Myocyte (in vitro differentiated cells): ENCODE data around the gene RGS7. TPM values are rescaled to one million over a fixed set of nuclear protein-coding genes. Genes with fewer than 3 reads are reported as not detected.

Source experiments
- DNase-seq: peaks from one replicate; pipeline ENCODE4 v3.0.0-alpha.2; 2012; ENCODE audit warnings: low read depth
- polyA plus RNA-seq: library from polyadenylated mRNA; unstranded; fragments of >200 nt; gene quantifications from one replicate; pipeline ENCODE4 v1.2.1, GENCODE V29; 2012; ENCODE audit warnings: missing spikeins
- total RNA-seq: library from RNA; depleted of rRNA; stranded (reverse); fragments of >200 nt; gene quantifications from 2 replicates; pipeline ENCODE4 v1.2.3, GENCODE V29; 2014

RGS7 gene
- 0.10 TPM in 1 of 2 replicates, not detected in the other for total RNA-seq
- 0.48 TPM for polyA plus RNA-seq

DNA sequence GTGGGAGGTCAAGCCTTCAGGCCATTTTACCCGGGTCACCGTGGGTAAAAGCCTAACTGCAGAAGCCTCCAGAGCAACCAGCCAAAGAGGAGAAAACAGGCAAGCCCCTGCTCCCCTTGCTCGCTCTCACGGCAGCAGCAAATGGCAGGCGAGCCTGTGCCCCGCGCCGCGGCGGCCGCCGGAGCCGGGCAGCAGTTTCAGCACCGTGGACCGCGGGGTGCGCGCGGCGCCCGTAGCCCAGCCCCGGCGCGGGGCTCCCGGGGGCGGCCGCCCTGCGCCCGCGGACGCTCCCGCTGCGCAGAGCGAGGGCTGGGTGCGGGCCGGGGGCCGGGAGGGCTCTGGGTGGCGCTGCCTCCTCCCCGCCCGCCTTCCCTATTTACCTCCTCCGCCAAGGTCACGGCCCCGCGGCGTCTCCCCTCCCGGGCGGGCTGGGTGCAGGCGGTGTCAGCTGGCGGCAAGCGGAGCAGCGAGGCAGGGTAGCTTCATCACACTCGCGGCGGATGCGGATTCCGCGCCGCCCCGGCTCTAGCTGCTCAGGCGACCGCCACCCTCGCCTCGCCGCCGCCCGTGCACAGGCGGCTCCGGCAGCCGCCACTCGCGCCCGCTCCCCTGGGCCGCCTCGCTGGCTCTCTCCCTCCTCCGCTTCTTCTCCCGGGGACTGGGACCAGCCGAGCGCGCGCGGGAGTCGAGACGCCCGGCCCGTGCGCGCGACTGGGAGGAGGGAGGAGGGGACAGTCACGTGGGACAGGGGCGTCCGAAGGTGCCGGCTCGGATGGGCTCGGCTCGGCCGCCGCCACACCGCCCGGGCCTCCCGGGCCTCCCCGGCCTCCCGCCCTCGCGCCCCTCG, at the start of gene RGS7:
Gene RGS7, minus strand, starts transcription at position 687 of the 847 bp plus-strand sequence.
- peak; percentile 47 for DNase-seq

DNA sequence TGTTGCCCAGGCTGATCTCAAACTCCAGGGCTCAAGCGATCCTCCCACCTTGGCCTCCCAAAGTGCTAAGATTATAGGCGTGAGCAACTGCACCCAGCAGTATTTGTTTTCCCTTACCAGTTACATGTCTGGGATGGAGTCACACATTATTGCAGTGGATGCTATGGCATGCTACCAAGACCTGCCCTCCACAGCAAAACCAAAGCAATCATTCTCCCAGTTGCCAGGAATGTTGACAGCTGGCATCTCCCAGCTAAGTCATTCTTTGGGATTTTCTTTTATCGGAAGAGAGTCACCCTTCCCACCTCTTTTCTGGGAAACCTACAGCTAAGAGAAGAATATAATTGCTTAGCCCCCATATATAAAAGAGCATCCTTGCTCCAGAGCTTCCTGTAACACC, 49.4 kb upstream of the RGS7 start:
- DNase-seq, result peak; percentile 31

DNA sequence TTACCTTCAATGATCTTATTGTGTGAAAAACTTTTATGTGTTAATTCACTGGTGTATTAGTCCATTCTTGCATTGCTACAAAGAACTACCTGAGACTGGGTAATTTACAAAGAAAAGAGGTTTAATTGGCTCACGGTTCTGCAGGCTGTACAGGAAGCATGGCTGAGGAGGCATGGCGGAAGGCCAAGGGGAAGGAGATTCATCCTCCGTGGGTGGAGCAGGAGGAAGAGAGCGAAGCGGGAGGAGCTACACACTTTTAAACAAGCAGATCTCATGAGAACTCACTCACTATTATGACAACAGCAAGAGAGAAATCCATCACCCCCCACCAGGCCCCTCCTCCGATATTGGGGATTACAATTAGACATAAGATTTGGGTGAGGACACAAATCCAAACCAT, 44.2 kb upstream of the RGS7 start:
- DNase-seq, result no peak

DNA sequence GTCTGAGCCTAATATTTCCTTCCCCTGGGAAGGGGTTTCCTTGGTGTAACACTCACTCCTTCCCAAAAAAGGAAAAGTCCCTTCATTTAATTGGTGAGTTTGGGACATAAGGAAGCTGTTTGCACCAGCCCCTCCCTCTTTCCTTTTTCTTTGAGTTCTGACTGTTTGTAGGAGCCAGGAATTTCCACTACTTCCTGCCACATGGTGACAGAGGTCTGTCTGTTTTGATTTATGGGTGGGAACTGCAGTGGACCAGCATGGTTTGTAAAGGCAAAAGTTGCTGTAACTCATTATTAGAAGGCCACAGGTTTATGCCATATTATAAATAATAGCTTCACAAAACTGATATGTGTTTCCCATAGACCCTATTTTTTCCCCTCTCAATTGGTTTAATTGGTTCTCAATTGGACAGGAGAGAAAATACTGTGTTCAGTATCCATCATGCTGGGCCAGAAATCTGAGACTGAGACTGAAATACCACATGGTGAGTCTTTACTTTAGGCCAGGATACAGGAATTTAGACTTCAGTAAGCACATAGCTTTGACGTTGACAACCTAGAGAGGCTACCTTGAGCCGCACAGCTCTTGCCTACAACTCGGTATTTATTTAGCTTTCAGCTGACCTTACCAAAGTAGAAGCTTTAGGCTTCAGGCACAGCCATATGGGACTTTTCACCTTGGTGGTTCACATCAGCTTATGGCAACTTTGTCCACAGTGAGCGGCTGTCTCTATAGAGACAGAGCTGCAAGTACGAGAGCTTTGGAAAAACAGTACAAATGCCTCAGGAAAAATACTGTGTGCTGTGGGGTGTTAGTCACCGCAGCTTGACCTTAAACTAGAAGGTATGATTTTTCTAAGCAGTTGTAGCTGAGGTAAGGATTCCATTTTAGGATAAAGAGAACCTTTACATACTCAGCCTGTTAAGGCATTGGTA, 40.0 kb upstream of the RGS7 start:
- no peak for DNase-seq

DNA sequence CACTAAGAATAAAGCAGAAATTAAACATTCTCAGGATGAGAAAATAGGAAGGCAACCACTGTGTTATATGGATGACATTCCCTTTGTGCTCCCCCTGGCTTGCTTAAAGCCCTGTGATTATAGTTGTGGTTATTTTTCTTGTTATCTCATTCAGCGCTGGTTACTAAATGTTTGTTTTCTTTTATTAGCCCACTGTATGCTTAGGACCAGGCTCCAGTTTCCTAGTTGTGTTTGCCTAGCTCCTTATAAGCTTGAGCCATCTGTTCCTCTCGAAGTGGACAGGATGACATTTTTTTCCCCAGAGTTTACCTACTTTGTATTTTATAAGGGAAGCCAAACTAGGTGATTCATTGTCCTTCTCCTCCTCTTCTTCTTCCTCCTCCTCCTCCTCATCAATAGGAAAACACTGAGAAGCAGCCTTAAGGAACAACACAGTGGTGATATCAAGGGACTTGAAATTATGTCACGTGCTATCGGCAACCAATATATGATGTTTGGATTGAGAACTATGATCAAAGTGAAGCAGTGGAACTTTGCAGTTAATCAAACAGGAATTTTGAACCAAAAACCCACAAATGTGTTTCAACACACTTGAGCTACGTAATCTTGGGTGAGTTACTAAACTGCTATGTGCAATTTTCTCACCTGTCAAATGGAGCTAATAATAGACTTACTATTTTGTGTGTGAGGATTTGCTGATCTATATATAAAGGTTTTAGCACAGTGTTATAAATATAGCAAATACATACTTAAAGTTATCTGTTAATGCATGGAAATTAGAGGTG, 35.1 kb upstream of the RGS7 start:
- DNase-seq, result no peak

DNA sequence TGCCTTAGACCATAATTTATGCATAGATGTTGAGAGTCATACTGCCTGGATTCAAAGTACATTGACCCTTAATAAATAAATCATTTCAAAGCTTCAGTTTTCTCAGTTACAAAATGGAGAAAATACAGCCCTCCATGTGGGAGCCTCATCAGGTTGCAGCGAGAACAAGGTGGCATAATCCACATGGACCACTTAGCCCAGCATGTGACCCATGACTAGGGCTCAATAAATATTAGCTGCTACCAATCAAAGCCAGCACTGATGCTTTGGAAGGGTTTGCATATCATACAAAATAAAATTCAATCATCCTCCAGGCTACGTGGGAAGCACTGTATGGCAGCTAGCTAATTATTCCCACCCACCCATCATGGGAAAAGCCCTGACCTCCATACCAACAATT, 33.5 kb upstream of the RGS7 start:
- no peak for DNase-seq

DNA sequence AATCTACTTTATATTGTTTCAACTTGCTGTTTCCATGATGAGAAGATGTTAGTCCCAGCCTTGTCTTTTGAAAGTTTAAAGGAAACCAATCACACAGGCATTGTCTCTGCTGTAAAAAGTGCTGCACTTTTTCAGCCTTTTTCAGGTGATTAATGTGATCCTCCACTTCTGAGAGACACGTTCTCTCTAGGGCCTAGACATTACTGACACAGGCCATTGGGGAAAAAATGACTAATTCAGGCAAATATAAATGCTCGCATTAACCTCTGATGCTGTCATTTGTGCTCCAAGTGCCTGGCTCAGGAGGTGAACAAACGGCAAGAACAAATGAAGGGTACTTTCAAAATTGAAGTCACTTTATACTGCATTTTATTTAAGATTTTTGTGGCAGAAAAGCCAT, 32.4 kb upstream of the RGS7 start:
- DNase-seq, result no peak

DNA sequence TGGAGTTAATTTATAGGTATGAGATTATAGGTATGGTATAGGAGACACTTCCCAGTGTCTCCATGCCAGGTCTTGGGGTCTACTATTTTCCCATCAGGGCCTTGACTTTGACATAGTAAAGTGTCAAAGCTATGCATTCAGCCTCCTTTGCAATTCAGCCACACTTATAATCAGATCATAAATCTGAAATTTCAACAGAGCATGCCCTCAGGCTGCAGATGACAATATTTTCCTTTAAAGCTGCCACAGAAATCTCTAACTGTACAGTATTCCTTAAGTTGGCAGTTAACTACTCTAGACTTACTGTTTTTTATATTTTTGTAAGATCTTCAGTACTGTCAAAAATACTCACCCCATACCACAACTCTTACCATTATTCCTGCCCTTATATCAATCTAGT, 30.2 kb upstream of the RGS7 start:
- DNase-seq, result no peak

DNA sequence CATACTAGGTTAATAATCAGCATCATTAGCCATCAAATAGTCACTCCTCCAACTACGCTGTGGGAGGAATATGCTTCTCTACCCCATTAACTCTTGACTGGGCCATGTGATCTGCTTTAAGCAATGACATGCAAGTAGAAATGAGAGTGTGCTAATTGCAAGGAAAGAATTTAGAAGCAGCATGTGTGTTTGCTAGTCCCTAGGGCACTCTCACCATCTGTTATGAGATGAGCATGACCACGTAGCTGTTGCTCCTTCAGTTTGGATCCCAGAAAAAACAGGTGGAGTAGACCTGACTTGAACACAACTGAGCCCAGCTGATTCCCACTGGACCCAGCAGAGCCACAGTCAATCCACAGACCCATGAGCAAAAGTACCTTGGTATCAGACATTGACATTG, 19.7 kb upstream of the RGS7 start:
- DNase-seq, result peak; percentile 52

DNA sequence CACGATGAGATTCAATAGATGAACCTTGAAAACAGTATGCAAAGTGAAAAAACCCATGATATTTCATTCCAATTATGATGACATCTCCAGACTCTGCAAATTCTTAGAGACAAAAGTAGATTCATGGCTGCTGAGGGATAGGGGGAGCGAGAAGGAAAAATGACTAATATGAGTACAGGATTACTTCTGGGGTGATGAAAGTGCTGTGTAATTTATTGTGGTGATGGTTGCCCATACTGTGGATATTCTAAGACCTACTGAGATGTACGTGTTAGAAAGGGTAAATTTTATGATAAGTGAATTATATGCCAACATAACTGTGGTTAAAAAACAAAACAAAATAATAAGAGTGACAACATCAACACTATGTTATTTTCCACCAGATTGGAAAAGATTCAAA, 18.9 kb upstream of the RGS7 start:
- DNase-seq, result no peak

DNA sequence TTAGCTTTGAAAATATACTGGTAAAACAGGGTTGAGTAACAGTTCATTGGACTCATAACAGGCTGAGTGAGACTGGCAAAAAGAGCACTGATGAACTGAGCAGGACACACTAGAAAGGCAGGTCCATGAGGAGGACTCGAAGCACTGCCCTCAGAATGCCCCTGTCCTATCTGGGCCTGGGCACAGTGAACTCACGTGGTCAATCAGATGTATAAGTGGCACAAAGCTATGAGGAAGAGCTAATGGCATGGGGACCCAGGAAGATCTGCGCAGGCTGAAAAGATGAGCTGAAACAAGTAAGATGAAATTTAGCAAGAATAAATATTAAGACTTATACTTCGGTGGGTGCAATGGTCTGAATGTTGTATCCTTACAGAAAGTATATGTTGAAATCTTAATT, 9.2 kb upstream of the RGS7 start:
- DNase-seq, result no peak

DNA sequence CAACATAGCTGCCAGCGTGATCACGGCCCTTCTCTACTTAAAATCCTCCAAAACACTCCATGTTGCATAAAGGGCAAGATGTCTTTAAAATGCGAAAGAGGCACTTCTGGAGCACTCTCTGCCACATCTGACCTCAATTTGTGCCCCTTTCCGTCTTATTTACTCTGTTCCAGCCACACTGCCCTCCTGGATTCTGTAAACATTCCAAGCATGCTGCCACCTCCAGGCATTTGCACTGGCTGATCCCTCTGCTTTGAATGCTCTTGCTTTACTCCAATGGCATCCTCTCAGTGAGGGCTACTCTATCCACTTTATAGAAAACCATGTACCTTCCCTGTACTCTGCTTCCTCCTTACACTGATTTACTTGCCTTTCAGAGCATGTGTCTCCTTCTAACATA, 5.3 kb upstream of the RGS7 start:
- no peak for DNase-seq

DNA sequence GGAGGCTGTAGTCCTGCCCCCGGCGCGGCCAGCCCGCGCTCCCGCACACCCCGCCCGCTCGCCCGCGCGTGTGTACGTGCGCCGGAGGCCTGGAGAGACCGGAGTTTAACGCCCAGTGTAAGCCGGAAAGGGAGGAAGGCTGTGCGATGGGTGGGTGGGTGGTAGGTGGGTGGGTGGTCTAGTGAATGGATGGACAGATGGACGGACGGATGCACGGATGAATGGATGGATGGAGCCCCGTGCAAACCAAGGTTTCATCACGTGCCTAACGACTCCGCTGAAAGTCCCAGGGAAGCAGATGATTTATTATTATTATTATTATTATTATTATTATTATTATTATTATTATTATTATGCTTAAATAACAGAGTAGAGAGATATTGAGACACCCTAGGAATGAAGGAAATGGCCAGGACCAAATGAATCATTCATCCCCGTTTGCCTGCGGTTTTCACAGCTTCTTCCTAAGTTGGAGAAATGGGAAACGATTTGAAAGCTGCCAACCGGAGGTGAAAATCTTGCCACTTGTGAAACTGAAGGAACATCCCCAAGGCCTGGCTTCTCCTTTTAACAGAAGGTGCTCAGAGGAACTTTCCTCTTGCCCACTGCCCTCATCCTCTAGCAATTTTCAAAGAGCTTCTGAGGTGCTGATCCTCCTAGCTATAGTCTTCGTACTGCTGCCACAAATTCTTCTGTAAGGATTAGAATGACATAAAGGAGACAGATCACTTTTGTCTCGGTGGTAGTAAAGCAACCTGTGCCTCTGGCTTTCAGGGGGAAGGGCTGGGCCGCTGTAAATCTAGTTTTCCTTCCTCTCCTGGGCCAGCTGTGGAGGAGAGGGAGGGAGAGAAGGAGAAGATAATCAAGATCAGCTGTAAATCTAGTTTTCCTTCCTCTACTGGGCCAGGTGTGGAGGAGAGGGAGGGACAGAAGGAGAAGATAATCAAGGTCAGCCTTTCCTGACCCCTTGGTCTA, 648 bp upstream of the RGS7 start:
- DNase-seq, result peak; percentile 3

DNA sequence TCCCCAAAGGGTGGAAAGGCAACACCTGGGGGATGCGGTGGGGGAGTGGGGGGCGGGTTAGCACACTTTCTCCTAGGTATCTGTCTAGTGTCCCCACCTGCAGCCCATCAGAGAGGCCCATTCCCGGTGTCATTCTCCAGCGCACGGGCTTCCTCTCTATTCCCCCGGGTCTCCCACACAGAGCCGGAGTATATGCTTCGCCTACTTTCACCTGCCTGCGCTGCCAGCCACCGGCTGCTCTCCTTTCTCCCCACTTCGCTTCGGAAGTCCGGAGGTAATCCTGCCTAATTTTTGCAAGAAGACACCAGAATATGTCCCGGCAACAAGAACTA, 852 bp downstream of the RGS7 start:
- no peak for DNase-seq

DNA sequence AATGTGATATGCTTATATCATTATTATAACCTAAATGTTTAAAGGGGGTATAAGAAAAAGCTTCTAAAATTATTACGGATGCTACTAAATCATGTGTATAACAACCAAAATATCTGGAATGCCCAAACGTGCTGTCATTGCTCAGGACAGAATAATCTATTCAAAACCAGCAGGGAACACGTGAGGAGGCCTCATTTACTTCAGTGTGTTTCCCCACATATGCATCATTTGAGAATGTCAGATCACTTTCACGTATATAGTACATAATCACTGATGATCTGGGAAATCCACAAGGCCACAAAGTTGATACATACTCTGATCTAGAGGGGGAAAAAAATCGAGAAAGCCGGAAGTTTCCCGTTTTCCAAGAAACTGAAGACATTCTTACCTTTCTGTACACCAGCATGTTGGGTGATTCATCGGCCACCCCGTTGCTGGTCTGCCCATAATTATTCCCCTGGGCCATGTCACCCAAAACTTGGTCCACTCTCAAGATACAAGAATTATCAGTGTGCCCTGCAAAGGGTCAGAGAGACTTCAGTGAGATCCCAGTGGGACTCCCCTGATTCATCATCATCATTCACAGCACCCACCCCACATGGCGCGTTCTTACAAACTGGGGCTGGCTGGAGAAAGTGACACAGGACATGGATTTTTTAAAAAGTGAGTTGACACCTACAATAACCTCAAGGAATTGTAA, 1.5 kb downstream of the RGS7 start:
- DNase-seq, result no peak

DNA sequence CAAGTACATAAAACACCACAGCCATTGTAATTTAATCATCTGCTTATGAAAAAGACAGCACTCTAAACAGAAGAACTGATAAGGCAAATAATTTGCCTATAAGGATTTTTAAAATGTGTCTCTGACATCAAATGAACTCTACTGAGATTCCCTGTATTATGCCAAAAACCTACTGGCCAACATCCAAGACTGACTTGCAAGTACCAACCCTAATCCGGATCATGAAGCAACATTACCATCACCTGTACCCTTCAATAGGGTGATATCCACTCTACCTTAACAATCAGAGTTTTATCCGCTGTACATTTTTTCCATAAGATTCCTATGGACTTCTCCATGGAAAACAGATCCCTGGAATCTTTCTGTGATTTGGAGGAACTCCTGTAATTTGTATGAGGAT, 4.6 kb downstream of the RGS7 start:
- no peak for DNase-seq

DNA sequence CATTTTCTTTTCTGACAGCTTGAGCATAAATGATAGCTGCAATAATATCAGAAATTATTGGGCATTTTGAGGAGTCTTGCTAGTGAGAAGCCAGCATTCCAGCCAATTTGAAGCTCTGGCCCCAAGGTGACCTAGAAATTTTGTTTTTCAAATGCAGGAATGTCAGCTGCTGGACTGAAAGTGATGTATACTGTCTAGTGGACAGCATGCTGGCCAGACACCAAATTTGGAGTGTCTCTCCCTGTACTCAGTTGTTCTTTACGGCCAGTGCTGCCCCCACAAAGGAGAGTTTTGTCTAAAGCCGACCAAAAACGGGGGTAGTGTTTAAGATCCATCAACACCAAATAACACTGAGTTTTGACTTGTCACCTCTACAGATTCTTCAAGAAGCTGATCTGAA, 5.2 kb downstream of the RGS7 start:
- DNase-seq, result no peak

DNA sequence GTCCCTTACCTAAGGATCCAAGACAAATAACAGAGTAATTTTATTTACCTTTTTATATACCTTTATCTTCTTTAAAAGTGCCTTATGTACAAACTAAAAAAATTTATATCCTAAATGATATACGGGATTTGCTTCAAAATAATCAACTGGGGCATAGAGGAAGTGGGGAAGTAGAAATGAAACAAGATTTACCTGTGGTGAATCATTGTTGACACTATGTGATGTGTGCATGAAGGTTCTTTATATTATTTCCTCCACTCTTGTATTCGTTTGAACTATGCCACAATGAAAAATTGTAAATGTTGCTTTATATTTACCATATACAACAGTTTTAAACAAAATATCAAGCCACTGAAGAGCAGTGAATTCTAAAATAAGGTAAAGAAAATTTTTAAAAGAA, 13.0 kb downstream of the RGS7 start:
- no peak for DNase-seq

DNA sequence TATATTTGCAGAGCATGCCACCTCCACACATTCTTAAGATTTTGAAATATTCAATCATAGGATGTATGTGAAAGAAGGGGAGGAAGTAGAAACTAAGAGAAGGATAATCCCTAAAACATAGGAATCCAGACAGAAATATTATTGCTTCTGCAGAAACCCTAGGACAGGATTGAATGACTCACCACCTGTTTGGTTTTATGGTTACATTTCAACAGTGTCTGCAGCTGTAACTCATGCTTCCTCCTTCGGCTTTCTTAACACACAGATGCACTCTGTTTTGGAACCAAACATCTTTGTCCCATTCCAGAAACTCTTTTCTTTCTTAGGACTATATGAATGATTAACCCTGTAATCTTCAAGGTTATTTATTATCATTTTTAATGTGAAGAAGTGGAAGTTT, 20.7 kb downstream of the RGS7 start:
- DNase-seq, result peak; percentile 42

DNA sequence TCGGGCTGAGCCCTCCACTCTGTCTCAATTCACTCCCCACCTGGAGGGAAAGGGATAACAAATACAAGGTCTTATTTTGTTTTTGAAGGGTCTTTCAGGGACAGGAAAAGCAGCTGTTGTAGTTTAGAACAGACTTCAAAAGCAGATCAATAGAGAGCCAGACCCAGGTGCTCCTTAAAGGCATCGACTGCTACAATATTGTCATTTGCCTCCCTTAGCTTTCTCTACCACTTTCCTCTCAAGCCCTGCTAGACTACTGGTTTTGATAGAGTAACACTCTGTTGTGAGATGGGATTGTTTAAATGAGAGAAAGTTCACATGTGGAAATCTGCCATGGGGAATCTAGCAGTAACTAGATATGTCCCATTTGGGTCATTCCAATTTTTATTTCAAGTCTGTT, 24.0 kb downstream of the RGS7 start:
- DNase-seq, result no peak
